HepG2 (cell line): ENCODE data around the gene VPS18. TPM values are rescaled to one million over a fixed set of nuclear protein-coding genes. Genes with fewer than 3 reads are reported as not detected.

ENCODE experiments used
- ATAC-seq: fragments of 200-7000 bp; cut with Tn5 transposase; 3 replicates; pipeline ENCODE4 v1.9.1; 2020; ENCODE audit warnings: mild to moderate bottlenecking, moderate library complexity
- BruUV-seq: library from RNA; stranded (reverse); fragments of 400-500 nt; replicated peaks from 2 replicates; lab custom pipeline; 2021; lab: Mats Ljungman, UMichigan
- CTCF ChIA-PET: fragments of 300-600 bp; formaldehyde crosslinking; extraction: SDS; loops from one replicate; lab custom pipeline; 2021; ENCODE audit warnings: low total read pairs, inconsistent platforms, low intra/inter-chr PET ratio; lab: Yijun Ruan, JAX
- POLR2A ChIA-PET: fragments of 350-600 bp; sonication (Branson Sonifier 250); formaldehyde crosslinking; loops from one replicate; lab custom pipeline; 2020; ENCODE audit warnings: antibody characterized with exemption, inconsistent platforms; lab: Yijun Ruan, JAX
- DNase-seq: peaks from one replicate; pipeline ENCODE4 v3.0.0-alpha.2; 2015; ENCODE audit warnings: low spot score
- FAIRE-seq: peaks from 3 replicates; lab custom pipeline; 2011; peaks lifted over from hg19 to GRCh38; lab: Jason Lieb, UNC
- H2AFZ ChIP-seq: one replicate; pipeline ENCODE4 v1.6.1; 2011; ENCODE audit warnings: low read length, inconsistent platforms
- H3K27ac ChIP-seq: fragments of 300-600 bp; 3 replicates; pipeline ENCODE4 v1.8.0; 2011; ENCODE audit warnings: mixed run types, mild to moderate bottlenecking, mixed read lengths, low read length, inconsistent platforms; ENCODE audit not compliant: insufficient read depth; ENCODE audit errors: extremely low read length
- H3K27me3 ChIP-seq, 2 experiments: fragments of 200-600 bp in 1 of 2; 2 replicates in 1 of 2; 3 replicates in 1 of 2; pipeline versions ENCODE4 v1.6.0 to v1.8.0; 2011; ENCODE audit warnings: low read length in 2 of 2, mild to moderate bottlenecking in 2 of 2, moderate library complexity in 2 of 2, inconsistent platforms in 1 of 2; ENCODE audit not compliant: insufficient read depth in 2 of 2, control insufficient read depth in 1 of 2
- H3K36me3 ChIP-seq, 2 experiments: fragments of 200-600 bp in 1 of 2; replicated peaks in 1 of 2; 2 replicates in 1 of 2; 3 replicates in 1 of 2; pipeline versions ENCODE4 v1.5.1 to v1.8.0; 2011; ENCODE audit warnings: low read length in 2 of 2, inconsistent platforms in 1 of 2; ENCODE audit not compliant: insufficient read depth in 2 of 2, control insufficient read depth in 1 of 2
- H3K4me1 ChIP-seq: 2 replicates; pipeline ENCODE4 v1.5.1; 2012; ENCODE audit warnings: low read length, inconsistent platforms; ENCODE audit not compliant: insufficient read depth
- H3K4me2 ChIP-seq: 2 replicates; pipeline ENCODE4 v1.6.0; 2011; ENCODE audit warnings: low read depth, low read length, inconsistent platforms
- H3K4me3 ChIP-seq, 3 experiments: fragments of 200-600 bp in 1 of 3; sonication (generic), shearing (Covaris generic) in 1 of 3; replicated peaks in 1 of 3; 2 replicates each; pipeline ENCODE4 v1.5.1; 2011 to 2016; ENCODE audit warnings: low read length in 3 of 3, inconsistent platforms in 2 of 3, low read depth in 2 of 3, mild to moderate bottlenecking in 2 of 3, control low read depth in 1 of 3, mixed read lengths in 1 of 3; ENCODE audit not compliant: insufficient read depth in 1 of 3
- H3K79me2 ChIP-seq: one replicate; pipeline ENCODE4 v1.6.1; 2011; ENCODE audit warnings: low read length, inconsistent platforms; ENCODE audit not compliant: insufficient read depth
- H3K9ac ChIP-seq: 2 replicates; pipeline ENCODE4 v1.6.0; 2011; ENCODE audit warnings: mild to moderate bottlenecking, low read depth, low read length, inconsistent platforms; ENCODE audit not compliant: insufficient read depth
- H3K9me3 ChIP-seq: 2 replicates; pipeline ENCODE4 v1.5.1; 2012; ENCODE audit warnings: mild to moderate bottlenecking, low read length
- H4K20me1 ChIP-seq: 2 replicates; pipeline ENCODE4 v1.6.0; 2011; ENCODE audit warnings: inconsistent platforms, mild to moderate bottlenecking, low read length, moderate library complexity; ENCODE audit not compliant: insufficient read depth
- HHEX ChIP-seq: IDR thresholded peaks from 2 replicates; pipeline ENCODE4 v1.6.1; 2016; ENCODE audit warnings: control low read depth
- IRX3 ChIP-seq: sonication (generic); formaldehyde crosslinking; IDR thresholded peaks from 2 replicates; pipeline ENCODE4 v1.8.1; 2023; ENCODE audit warnings: mild to moderate bottlenecking, low read depth, missing genetic modification reagents, borderline replicate concordance
- MIER3 ChIP-seq: IDR thresholded peaks from 2 replicates; pipeline ENCODE4 v1.6.1; 2016; ENCODE audit warnings: missing compliant biosample characterization, borderline replicate concordance
- YY1 ChIP-seq: IDR thresholded peaks from 2 replicates; pipeline ENCODE4 v1.6.1; 2011; ENCODE audit warnings: low read length, low read depth, moderate library complexity, mild to moderate bottlenecking; ENCODE audit not compliant: insufficient read depth, insufficient replicate concordance
- ZNF543 ChIP-seq: sonication (generic); formaldehyde crosslinking; IDR thresholded peaks from 2 replicates; pipeline ENCODE4 v1.4.0; 2020; ENCODE audit warnings: mild to moderate bottlenecking, missing genetic modification reagents
- ZNF564 ChIP-seq: sonication (generic); formaldehyde crosslinking; IDR thresholded peaks from 2 replicates; pipeline ENCODE4 v1.8.1; 2023; ENCODE audit warnings: mild to moderate bottlenecking, missing genetic modification reagents
- ZNF619 ChIP-seq: sonication (generic); formaldehyde crosslinking; IDR thresholded peaks from 2 replicates; pipeline ENCODE4 v1.4.0; 2020; ENCODE audit warnings: mild to moderate bottlenecking, missing genetic modification reagents
- WGBS: methylation state at CpG from one replicate; pipeline ENCODE4 v1.1.6; 2017; ENCODE audit warnings: low lambda C conversion rate; 5-methylcytosine and 5-hydroxymethylcytosine counted together
- in situ Hi-C: cut with HindIII; loops from 2 replicates; pipeline ENCODE4 v1.10.0; 2017; ENCODE audit warnings: low pct_unique_long_range_greater_than_20kb; ENCODE audit not compliant: extremely low pct_ligation_motif_present
- intact Hi-C: fragments of 100-400 bp; cut with micrococcal nuclease; formaldehyde crosslinking; loops from one replicate; pipeline ENCODE4 v1.10.0; 2022; ENCODE audit not compliant: unreplicated experiment
- polyA plus RNA-seq, 8 experiments: library from polyadenylated mRNA; depleted of rRNA in 3 of 8; stranded (reverse) in 7 of 8; unstranded in 1 of 8; fragments of >200 nt; fragmentation: Illumina TruSeq in 4 of 8; extraction: Trizol in 4 of 8; gene quantifications; 2 replicates each; pipeline versions ENCODE4 v1.2.1 to v1.2.3, GENCODE V29; 2011 to 2016; ENCODE audit warnings: low read depth in 4 of 8, missing spikeins in 1 of 8, mixed read lengths in 1 of 8; ENCODE audit not compliant: insufficient read depth in 1 of 8
- total RNA-seq, 5 experiments: library from RNA; depleted of rRNA; stranded (reverse); fragments of >200 nt; fragmentation: Illumina TruSeq; extraction: Trizol; gene quantifications; 2 replicates each; pipeline ENCODE4 v1.2.3, GENCODE V29; 2016; ENCODE audit warnings: low read depth in 1 of 5
- TF ChIP-seq, protein P1 (sequence below): sonication (generic); formaldehyde crosslinking; IDR thresholded peaks from 2 replicates; pipeline ENCODE4 v1.5.0; 2020; ENCODE audit warnings: mild to moderate bottlenecking, missing genetic modification reagents
- TF ChIP-seq, protein P2 (sequence below), 2 experiments: fragments of 450-650 bp in 1 of 2; sonication (generic) in 1 of 2; formaldehyde crosslinking in 1 of 2; IDR thresholded peaks; 2 replicates each; pipeline versions ENCODE4 v1.6.1 to v1.8.0; 2016 to 2022; ENCODE audit warnings: antibody characterized with exemption in 1 of 2, mild to moderate bottlenecking in 1 of 2, missing genetic modification reagents in 1 of 2

VPS18 gene
- total and polyA plus RNA-seq, 2 of the 13 experiments (the other 11 are each of a cell fraction or from before 2014, with no cell fraction given) = 5.8 to 17.0 TPM

DNA sequence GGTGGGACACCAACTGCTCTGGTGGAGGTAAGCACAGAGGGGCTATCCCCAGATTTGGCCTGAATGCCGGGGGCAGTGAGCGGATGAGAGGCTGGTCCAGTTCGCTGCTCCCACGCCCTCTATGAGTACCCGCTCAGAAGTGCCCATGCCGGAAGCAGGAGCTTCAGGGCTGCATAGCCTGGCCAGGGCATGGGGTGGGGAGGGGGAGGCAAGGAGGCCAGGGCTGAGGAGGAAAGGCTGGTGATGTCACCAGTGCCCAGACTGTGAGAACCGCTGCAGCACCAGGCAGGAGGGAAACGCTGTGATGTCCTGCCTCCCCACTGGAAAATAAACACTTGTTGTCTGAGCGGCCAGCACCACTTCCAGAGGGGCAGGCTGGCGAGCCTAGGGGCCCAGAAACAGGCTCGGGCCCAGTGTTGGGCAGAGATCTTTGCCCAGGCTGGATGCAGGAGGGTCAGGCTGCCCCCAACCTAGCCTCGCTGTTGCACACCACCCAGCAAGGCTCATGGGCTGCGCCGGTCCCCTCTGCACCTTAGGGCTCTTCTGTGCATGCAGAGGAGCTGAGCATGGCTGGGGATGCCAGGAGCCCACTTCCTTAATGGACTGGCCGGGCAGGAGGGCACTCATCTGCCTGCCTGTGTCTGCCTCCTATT, 24.0 kb downstream of the VPS18 start:
- FAIRE-seq (no peak), ATAC-seq (peak; percentile 31), DNase-seq (no peak)
- Histone ChIP-seq H2AFZ (no peak overlapping the region), H3K36me3 (no peaks in the 10 kb centered on the region), H3K27ac (no peak overlapping the region), H3K4me1 (peaks cover 81% of the 10 kb centered on the region), H3K27me3 (peaks cover 3 to 36% of the 10 kb centered on the region in 2 experiments; a peak in 3 of 5 replicates), H3K9me3 (no peaks in the 10 kb centered on the region), H4K20me1 (no peaks in the 10 kb centered on the region), H3K4me2 (peak overlapping the region; percentile 92), H3K9ac (peak overlapping the region; percentile 56), H3K4me3 (peak overlapping the region; percentile 20 to 71 (median 54)), H3K79me2 (no peaks in the 10 kb centered on the region)
- no TSS peak for BruUV-seq
- in situ Hi-C loops = no loop called here
- ChIA-PET CTCF (interaction anchor here (1.0 kb wide), 1 partner anchor 12 kb away, joined by 3 read pairs; no protein-coding TSS in a partner anchor), POLR2A (interaction anchor here (0.7 to 2.6 kb wide), 3 partner anchors 10 to 12 kb away, joined by 4 to 10 read pairs (median 4); partner anchors contain the start of gene DLL4)
- intact Hi-C loops = no loop called here
- 38% methylated on average over 4 of the region's 15 CpGs for WGBS
- 0 out of 2 replicates have a peak, but pooled peaks have one; percentile 27 for TF ChIP-seq MIER3
- TF ChIP-seq HHEX (CRISPR knock-in tag) = no peak
- TF ChIP-seq ZNF564 = no peak
- TF ChIP-seq IRX3 (CRISPR knock-in tag) = no peak
- 0 out of 2 replicates have a peak, but pooled peaks have one; percentile 13 for TF ChIP-seq ZNF543 (CRISPR knock-in tag)
- TF ChIP-seq, protein P1, sequence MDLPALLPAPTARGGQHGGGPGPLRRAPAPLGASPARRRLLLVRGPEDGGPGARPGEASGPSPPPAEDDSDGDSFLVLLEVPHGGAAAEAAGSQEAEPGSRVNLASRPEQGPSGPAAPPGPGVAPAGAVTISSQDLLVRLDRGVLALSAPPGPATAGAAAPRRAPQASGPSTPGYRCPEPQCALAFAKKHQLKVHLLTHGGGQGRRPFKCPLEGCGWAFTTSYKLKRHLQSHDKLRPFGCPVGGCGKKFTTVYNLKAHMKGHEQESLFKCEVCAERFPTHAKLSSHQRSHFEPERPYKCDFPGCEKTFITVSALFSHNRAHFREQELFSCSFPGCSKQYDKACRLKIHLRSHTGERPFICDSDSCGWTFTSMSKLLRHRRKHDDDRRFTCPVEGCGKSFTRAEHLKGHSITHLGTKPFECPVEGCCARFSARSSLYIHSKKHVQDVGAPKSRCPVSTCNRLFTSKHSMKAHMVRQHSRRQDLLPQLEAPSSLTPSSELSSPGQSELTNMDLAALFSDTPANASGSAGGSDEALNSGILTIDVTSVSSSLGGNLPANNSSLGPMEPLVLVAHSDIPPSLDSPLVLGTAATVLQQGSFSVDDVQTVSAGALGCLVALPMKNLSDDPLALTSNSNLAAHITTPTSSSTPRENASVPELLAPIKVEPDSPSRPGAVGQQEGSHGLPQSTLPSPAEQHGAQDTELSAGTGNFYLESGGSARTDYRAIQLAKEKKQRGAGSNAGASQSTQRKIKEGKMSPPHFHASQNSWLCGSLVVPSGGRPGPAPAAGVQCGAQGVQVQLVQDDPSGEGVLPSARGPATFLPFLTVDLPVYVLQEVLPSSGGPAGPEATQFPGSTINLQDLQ (CRISPR knock-in tag) = no peak
- TF ChIP-seq ZNF619 (CRISPR knock-in tag) = 0 out of 2 replicates have a peak, but pooled peaks have one; percentile 29
- TF ChIP-seq YY1 = no peak
- TF ChIP-seq, protein P2, sequence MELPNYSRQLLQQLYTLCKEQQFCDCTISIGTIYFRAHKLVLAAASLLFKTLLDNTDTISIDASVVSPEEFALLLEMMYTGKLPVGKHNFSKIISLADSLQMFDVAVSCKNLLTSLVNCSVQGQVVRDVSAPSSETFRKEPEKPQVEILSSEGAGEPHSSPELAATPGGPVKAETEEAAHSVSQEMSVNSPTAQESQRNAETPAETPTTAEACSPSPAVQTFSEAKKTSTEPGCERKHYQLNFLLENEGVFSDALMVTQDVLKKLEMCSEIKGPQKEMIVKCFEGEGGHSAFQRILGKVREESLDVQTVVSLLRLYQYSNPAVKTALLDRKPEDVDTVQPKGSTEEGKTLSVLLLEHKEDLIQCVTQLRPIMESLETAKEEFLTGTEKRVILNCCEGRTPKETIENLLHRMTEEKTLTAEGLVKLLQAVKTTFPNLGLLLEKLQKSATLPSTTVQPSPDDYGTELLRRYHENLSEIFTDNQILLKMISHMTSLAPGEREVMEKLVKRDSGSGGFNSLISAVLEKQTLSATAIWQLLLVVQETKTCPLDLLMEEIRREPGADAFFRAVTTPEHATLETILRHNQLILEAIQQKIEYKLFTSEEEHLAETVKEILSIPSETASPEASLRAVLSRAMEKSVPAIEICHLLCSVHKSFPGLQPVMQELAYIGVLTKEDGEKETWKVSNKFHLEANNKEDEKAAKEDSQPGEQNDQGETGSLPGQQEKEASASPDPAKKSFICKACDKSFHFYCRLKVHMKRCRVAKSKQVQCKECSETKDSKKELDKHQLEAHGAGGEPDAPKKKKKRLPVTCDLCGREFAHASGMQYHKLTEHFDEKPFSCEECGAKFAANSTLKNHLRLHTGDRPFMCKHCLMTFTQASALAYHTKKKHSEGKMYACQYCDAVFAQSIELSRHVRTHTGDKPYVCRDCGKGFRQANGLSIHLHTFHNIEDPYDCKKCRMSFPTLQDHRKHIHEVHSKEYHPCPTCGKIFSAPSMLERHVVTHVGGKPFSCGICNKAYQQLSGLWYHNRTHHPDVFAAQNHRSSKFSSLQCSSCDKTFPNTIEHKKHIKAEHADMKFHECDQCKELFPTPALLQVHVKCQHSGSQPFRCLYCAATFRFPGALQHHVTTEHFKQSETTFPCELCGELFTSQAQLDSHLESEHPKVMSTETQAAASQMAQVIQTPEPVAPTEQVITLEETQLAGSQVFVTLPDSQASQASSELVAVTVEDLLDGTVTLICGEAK (IDR thresholded peaks at IDR 0.05) = no peak
- TF ChIP-seq, protein P2 (CRISPR knock-in tag; IDR thresholded peaks at IDR 0.05) = no peak
